Breast epithelium (tissue), 3 donors: ENCODE results near the gene L3MBTL3.

Experiments
- POLR2A ChIP-seq: fragments of 450-650 bp; IDR thresholded peaks from one replicate; pipeline ENCODE4 v1.6.1; 2016; ENCODE audit warnings: antibody characterized with exemption, mild to moderate bottlenecking, moderate library complexity
- POLR2AphosphoS5 ChIP-seq, 3 donors: sonication (generic); formaldehyde crosslinking; IDR thresholded peaks; one replicate each; pipeline ENCODE4 v1.6.1; 2017; ENCODE audit warnings: antibody characterized with exemption in 3 of 3

DNA sequence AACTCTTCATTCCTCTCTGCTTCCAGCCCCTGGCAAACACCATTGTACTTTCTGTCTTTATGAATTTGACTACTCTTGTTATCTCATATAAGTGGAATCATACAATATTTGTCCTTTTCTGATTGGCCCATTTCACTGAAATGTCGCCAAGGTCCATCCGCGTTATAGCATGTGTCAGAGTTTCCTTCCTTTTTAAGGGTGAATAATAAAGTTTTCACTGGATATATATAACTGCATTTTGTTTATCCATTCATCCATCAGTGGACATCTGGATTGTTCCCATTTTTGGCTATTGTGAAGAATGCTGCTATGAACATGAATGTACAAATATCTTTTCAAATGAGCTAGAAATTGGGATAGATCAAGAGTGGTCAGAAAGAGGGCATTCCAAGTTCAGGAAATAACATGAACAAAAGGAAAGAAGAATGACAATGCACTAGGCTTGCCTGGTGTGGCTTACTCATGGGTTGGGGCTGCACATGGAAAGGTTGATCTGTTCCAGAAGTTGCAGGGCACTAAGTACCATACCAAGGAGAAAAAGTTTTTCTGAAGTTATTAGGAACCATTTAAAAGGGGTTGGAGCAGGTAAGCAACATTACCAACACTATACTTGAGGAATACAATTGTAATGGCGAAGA lies 10.0 kb upstream of the L3MBTL3 start:
- TF ChIP-seq POLR2A (no peak), POLR2AphosphoS5 (IDR thresholded peaks at IDR 0.05) (no peak)
